Measurements from ENCODE around the gene LDLRAD4.

The LDLRAD4 gene

GRCh38 chr18:13446610-13447461 lies 228.3 kb downstream of the LDLRAD4 start (continued):
- TF ChIP-seq POU6F1 (CRISPR knock-in tag; IDR thresholded peaks at IDR 0.05; ENCODE audit: borderline replicate concordance, low read depth) (no peak), TOX (CRISPR knock-in tag; IDR thresholded peaks at IDR 0.05; ENCODE audit: borderline replicate concordance) (no peak), SNAI2 (CRISPR knock-in tag; IDR thresholded peaks at IDR 0.05) (no peak), ZFP30 (CRISPR knock-in tag; IDR thresholded peaks at IDR 0.05) (no peak)

GRCh38 chr18:13447621-13448334 lies 229.2 kb downstream of the LDLRAD4 start:
- TF ChIP-seq OSR1 (CRISPR knock-in tag; IDR thresholded peaks at IDR 0.05) (no peak), CSDC2 (CRISPR knock-in tag; IDR thresholded peaks at IDR 0.05) (no peak), CREB5 (CRISPR knock-in tag; IDR thresholded peaks at IDR 0.05; ENCODE audit: low read depth) (no peak), ZFP3 (CRISPR knock-in tag; IDR thresholded peaks at IDR 0.05) (no peak), TCF4 (CRISPR knock-in tag; IDR thresholded peaks at IDR 0.05; ENCODE audit: borderline replicate concordance) (no peak), RARB (CRISPR knock-in tag; IDR thresholded peaks at IDR 0.05) (no peak), ARNTL (CRISPR knock-in tag; IDR thresholded peaks at IDR 0.05; ENCODE audit: borderline replicate concordance, low read depth) (no peak), SNAI2 (CRISPR knock-in tag; IDR thresholded peaks at IDR 0.05) (no peak), ZFP30 (CRISPR knock-in tag; IDR thresholded peaks at IDR 0.05) (no peak), BACH2 (CRISPR knock-in tag; IDR thresholded peaks at IDR 0.05; ENCODE audit: borderline replicate concordance) (no peak), ESRRG (CRISPR knock-in tag; IDR thresholded peaks at IDR 0.05) (no peak), ZC3H10 (CRISPR knock-in tag; IDR thresholded peaks at IDR 0.05) (no peak), ZNF565 (CRISPR knock-in tag; conservative IDR thresholded peaks at IDR 0.05; ENCODE audit: low read depth) (no peak), ISL1 (CRISPR knock-in tag; IDR thresholded peaks at IDR 0.05) (no peak), PPARA (CRISPR knock-in tag; IDR thresholded peaks at IDR 0.05; ENCODE audit: borderline replicate concordance) (no peak), POU6F1 (CRISPR knock-in tag; IDR thresholded peaks at IDR 0.05; ENCODE audit: borderline replicate concordance, low read depth) (no peak), CSRNP3 (CRISPR knock-in tag; IDR thresholded peaks at IDR 0.05) (no peak), TSHZ2 (CRISPR knock-in tag; IDR thresholded peaks at IDR 0.05) (no peak)
- ATAC-seq: peak; percentile 91

- no peak for ATAC-seq
- TF ChIP-seq TSHZ2 (CRISPR knock-in tag; IDR thresholded peaks at IDR 0.05): no peak
- no peak for TF ChIP-seq ESRRG (CRISPR knock-in tag; IDR thresholded peaks at IDR 0.05)
- TF ChIP-seq CSRNP3 (CRISPR knock-in tag; IDR thresholded peaks at IDR 0.05): no peak
- TF ChIP-seq TCF4 (CRISPR knock-in tag; IDR thresholded peaks at IDR 0.05; ENCODE audit: borderline replicate concordance): no peak
- TF ChIP-seq ZFP30 (CRISPR knock-in tag; IDR thresholded peaks at IDR 0.05): no peak
- TF ChIP-seq ZFP3 (CRISPR knock-in tag; IDR thresholded peaks at IDR 0.05): no peak
- TF ChIP-seq CREB5 (CRISPR knock-in tag; IDR thresholded peaks at IDR 0.05; ENCODE audit: low read depth): no peak
- no peak for TF ChIP-seq ZNF565 (CRISPR knock-in tag; conservative IDR thresholded peaks at IDR 0.05; ENCODE audit: low read depth)
- TF ChIP-seq CSDC2 (CRISPR knock-in tag; IDR thresholded peaks at IDR 0.05): no peak
- TF ChIP-seq ZC3H10 (CRISPR knock-in tag; IDR thresholded peaks at IDR 0.05): no peak
Observed at GRCh38 chr18:13448335-13448795, 229.8 kb downstream of the LDLRAD4 start.

Measured in SK-N-SH treated with all-trans-retinoic acid at 6 μM for 48 hours (cell line).